Breast epithelium (tissue), 4 donors: ENCODE results near the gene ZNF382. TPM values are rescaled to one million over a fixed set of nuclear protein-coding genes. Genes with fewer than 3 reads are reported as not detected.

Experiments used
- DNase-seq, 2 donors: peaks; one replicate each; pipeline ENCODE4 v3.0.0-alpha.2; 2019; ENCODE audit warnings: low spot score in 2 of 2
- H3K27ac ChIP-seq, 2 donors: fragments of 200-600 bp; sonication (generic) in 1 of 2; one replicate each; pipeline ENCODE4 v1.5.1; 2016 to 2019; ENCODE audit warnings: mild to moderate bottlenecking in 1 of 2
- H3K27me3 ChIP-seq, 2 donors: fragments of 200-600 bp; sonication (generic) in 1 of 2; one replicate each; pipeline versions ENCODE4 v1.5.1 to v1.6.0; 2017 to 2019; ENCODE audit warnings: control low read depth in 1 of 2, mild to moderate bottlenecking in 1 of 2
- H3K36me3 ChIP-seq: fragments of 200-600 bp; one replicate; pipeline ENCODE4 v1.5.1; 2019
- H3K4me1 ChIP-seq, 2 donors: fragments of 200-600 bp; sonication (generic); one replicate each; pipeline ENCODE4 v1.5.1; 2016 to 2019; ENCODE audit warnings: control low read depth in 1 of 2
- H3K4me3 ChIP-seq, 3 donors: fragments of 200-600 bp; sonication (generic); 1 replicate in 2 of 3; 2 replicates in 1 of 3; pipeline ENCODE4 v1.5.1; 2016 to 2019; ENCODE audit warnings: mild to moderate bottlenecking in 3 of 3, moderate library complexity in 2 of 3
- H3K9me3 ChIP-seq, 2 donors: fragments of 200-600 bp; sonication (generic) in 1 of 2; one replicate each; pipeline ENCODE4 v1.5.1; 2016 to 2019; ENCODE audit warnings: control low read depth in 1 of 2
- CTCF ChIP-seq, 3 donors: fragments of 450-650 bp; IDR thresholded peaks; one replicate each; pipeline ENCODE4 v1.5.1; 2016 to 2017; ENCODE audit warnings: antibody characterized with exemption in 3 of 3, mild to moderate bottlenecking in 3 of 3, moderate library complexity in 3 of 3
- POLR2A ChIP-seq: fragments of 450-650 bp; IDR thresholded peaks from one replicate; pipeline ENCODE4 v1.6.1; 2016; ENCODE audit warnings: antibody characterized with exemption, mild to moderate bottlenecking, moderate library complexity
- POLR2AphosphoS5 ChIP-seq, 3 donors: sonication (generic); formaldehyde crosslinking; IDR thresholded peaks; one replicate each; pipeline ENCODE4 v1.6.1; 2017; ENCODE audit warnings: antibody characterized with exemption in 3 of 3
- intact Hi-C: fragments of 100-400 bp; cut with DNase I; formaldehyde crosslinking; loops from one replicate; pipeline ENCODE4 v1.15.1; 2023; ENCODE audit warnings: low total_unique reads
- total RNA-seq, 3 donors: library from RNA; depleted of rRNA; stranded (reverse); fragments of >200 nt; gene quantifications; one replicate each; pipeline ENCODE4 v1.1.0, GENCODE V29; 2016

Gene ZNF382
- total RNA-seq, 3 donors from 2014 or later: 2.6 to 13.0 (median 6.6) TPM

GRCh38 chr19:36604656-36605100 lies 435 bp upstream of the ZNF382 start:
- TF ChIP-seq POLR2AphosphoS5 (IDR thresholded peaks at IDR 0.05): no peak
- TF ChIP-seq CTCF (IDR thresholded peaks at IDR 0.05): no peak
- no peak for TF ChIP-seq POLR2A
- intact Hi-C loops: no loop called here
- peak in 1 of 2 donors; percentile 20 for DNase-seq
- H3K36me3 ChIP-seq: no peaks in the 10 kb centered on the region
- H3K27me3 ChIP-seq: no peaks in the 10 kb centered on the region
- peak overlapping the region; percentile 69 to 76 for H3K27ac ChIP-seq
- peak overlapping the region; percentile 59 to 84 (median 77) for H3K4me3 ChIP-seq
- H3K9me3 ChIP-seq: peaks cover 3 to 21% of the 10 kb centered on the region in 2 donors
- H3K4me1 ChIP-seq: no peaks in the 10 kb centered on the region

GRCh38 chr19:36605877-36606478 lies 865 bp downstream of the ZNF382 start:
- H3K27ac ChIP-seq: peak overlapping the region; percentile 69 to 76
- no peak for DNase-seq

GRCh38 chr19:36627057-36627456 lies 21.9 kb downstream of the ZNF382 start:
- Histone ChIP-seq H3K9me3 (peaks cover 85 to 100% of the 10 kb centered on the region in 2 donors), H3K4me1 (no peaks in the 10 kb centered on the region), H3K27ac (no peak overlapping the region), H3K36me3 (no peaks in the 10 kb centered on the region), H3K27me3 (no peaks in the 10 kb centered on the region), H3K4me3 (no peak overlapping the region)
- intact Hi-C loops: no loop called here
- TF ChIP-seq CTCF (IDR thresholded peaks at IDR 0.05) (no peak), POLR2AphosphoS5 (IDR thresholded peaks at IDR 0.05) (no peak), POLR2A (no peak)
- no peak for DNase-seq

More at GRCh38 chr19:36605877-36606478, 865 bp downstream of the ZNF382 start:
- no peaks in the 10 kb centered on the region for H3K4me1 ChIP-seq
- peak overlapping the region; percentile 59 to 84 (median 77) for H3K4me3 ChIP-seq
- no peak for TF ChIP-seq CTCF (IDR thresholded peaks at IDR 0.05)
- no peak for TF ChIP-seq POLR2AphosphoS5 (IDR thresholded peaks at IDR 0.05)
- TF ChIP-seq POLR2A: no peak
- H3K9me3 ChIP-seq: peaks cover 5 to 15% of the 10 kb centered on the region in 2 donors
- H3K36me3 ChIP-seq: peaks cover 5% of the 10 kb centered on the region
- intact Hi-C loops: no loop called here
- no peaks in the 10 kb centered on the region for H3K27me3 ChIP-seq

GRCh38 chr19:36635342-36635741 lies 30.2 kb downstream of the ZNF382 start:
- no peak overlapping the region for H3K27ac ChIP-seq
- DNase-seq: no peak
- TF ChIP-seq CTCF (IDR thresholded peaks at IDR 0.05) (no peak), POLR2AphosphoS5 (IDR thresholded peaks at IDR 0.05) (no peak), POLR2A (no peak)
- H3K4me1 ChIP-seq: no peaks in the 10 kb centered on the region
- intact Hi-C loops: no loop called here
- peaks cover 98 to 100% of the 10 kb centered on the region in 2 donors for H3K9me3 ChIP-seq
- peaks cover 19% of the 10 kb centered on the region for H3K36me3 ChIP-seq
- no peaks in the 10 kb centered on the region for H3K27me3 ChIP-seq
- no peak overlapping the region for H3K4me3 ChIP-seq

GRCh38 chr19:36638862-36639510 lies 33.9 kb downstream of the ZNF382 start:
- no peaks in the 10 kb centered on the region for H3K27me3 ChIP-seq
- peaks cover 19% of the 10 kb centered on the region for H3K36me3 ChIP-seq
- peaks cover 97 to 100% of the 10 kb centered on the region in 2 donors for H3K9me3 ChIP-seq
- peak overlapping the region in 1 of 3 donors; percentile 8 for H3K4me3 ChIP-seq
- H3K27ac ChIP-seq: no peak overlapping the region
- intact Hi-C loops: no loop called here
- no peaks in the 10 kb centered on the region for H3K4me1 ChIP-seq
- TF ChIP-seq POLR2A (no peak), CTCF (IDR thresholded peaks at IDR 0.05) (no peak), POLR2AphosphoS5 (IDR thresholded peaks at IDR 0.05) (no peak)
- DNase-seq: no peak
